Astrocyte of the cerebellum (primary cell): ENCODE measurements around the gene NT5E.

ENCODE experiments used
- DNase-seq: peaks from one replicate; pipeline ENCODE4 v3.0.0-alpha.2; 2011; ENCODE audit warnings: low read depth
- H3K4me3 ChIP-seq: 2 replicates; pipeline ENCODE4 v1.5.1; 2011; ENCODE audit warnings: mild to moderate bottlenecking, low read depth, low read length, moderate library complexity
- in situ Hi-C: cut with HindIII; loops from 2 replicates; pipeline ENCODE4 v1.10.0; 2017; ENCODE audit warnings: low sequenced_read_pairs
- TF ChIP-seq, protein P1 (sequence below): IDR thresholded peaks from 2 replicates; pipeline ENCODE4 v1.5.1; 2012; ENCODE audit warnings: low read length, low read depth, moderate library complexity, mild to moderate bottlenecking; ENCODE audit errors: missing control alignments

NT5E gene

DNA sequence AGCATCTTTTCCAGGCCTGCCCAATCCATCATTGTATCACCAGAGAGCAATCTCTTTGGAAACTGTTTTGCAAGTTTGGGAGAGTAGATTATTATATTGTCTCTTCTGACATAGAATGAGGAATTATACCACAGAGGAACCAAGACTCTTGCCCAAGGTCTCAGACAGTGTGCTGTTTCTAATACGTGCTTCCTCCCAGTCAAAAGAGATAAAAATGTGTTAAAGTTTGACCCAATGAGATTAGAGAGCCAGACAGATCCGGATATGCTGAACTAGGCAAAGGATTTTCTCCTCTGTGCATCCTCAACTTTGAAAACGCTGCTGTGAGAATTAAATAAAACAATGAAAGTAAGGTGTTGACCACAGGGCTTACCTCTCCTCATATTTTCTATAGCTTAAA lies 18.6 kb upstream of the NT5E start:
- TF ChIP-seq, protein P1, sequence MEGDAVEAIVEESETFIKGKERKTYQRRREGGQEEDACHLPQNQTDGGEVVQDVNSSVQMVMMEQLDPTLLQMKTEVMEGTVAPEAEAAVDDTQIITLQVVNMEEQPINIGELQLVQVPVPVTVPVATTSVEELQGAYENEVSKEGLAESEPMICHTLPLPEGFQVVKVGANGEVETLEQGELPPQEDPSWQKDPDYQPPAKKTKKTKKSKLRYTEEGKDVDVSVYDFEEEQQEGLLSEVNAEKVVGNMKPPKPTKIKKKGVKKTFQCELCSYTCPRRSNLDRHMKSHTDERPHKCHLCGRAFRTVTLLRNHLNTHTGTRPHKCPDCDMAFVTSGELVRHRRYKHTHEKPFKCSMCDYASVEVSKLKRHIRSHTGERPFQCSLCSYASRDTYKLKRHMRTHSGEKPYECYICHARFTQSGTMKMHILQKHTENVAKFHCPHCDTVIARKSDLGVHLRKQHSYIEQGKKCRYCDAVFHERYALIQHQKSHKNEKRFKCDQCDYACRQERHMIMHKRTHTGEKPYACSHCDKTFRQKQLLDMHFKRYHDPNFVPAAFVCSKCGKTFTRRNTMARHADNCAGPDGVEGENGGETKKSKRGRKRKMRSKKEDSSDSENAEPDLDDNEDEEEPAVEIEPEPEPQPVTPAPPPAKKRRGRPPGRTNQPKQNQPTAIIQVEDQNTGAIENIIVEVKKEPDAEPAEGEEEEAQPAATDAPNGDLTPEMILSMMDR = no peak
- DNase-seq = no peak
- H3K4me3 ChIP-seq = no peak overlapping the region
- in situ Hi-C loops = no loop called here

DNA sequence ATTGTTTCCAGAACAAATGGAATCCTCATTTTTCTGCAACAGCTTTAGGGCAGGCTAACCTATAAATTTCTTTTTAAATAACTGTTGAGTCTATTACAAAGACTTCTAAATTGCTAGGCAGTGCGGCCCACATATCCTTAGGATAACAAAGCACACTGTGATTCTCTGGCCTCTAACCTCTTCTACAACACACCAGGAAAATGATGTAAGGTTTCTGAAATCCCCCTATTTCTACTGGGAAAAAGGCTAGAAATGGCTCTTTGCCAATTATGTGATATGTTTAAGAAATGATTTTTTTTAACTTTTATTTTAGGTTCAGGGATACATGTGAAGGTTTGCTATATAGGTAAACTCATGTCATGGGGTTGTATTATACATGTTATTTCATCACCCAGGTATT lies 17.3 kb upstream of the NT5E start:
- TF ChIP-seq, protein P1 = no peak

DNA sequence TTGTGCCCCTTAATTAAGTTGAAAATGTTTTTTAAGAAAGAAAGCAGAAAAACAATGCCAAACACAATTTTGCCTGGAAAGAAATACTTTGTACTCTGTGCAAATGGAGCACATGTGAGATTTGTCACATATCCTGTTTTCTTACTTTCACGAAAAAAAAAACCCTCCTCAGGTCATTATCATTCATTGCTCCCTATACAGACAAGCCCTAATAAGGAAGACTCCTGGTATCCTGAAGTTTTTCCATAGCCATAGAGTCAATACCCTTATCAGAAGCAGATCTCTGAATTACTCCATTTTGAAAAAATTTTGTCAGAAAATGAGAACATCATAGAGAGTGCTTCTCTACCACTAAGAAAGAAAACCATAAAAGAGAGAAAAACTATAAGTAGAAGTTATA lies 14.0 kb upstream of the NT5E start:
- TF ChIP-seq, protein P1 = no peak
- H3K4me3 ChIP-seq = no peak overlapping the region
- DNase-seq = no peak
- in situ Hi-C loops = no loop called here

More for the DNA sequence above, 17.3 kb upstream of the NT5E start:
- in situ Hi-C loops = no loop called here
- H3K4me3 ChIP-seq = no peak overlapping the region
- DNase-seq = no peak

DNA sequence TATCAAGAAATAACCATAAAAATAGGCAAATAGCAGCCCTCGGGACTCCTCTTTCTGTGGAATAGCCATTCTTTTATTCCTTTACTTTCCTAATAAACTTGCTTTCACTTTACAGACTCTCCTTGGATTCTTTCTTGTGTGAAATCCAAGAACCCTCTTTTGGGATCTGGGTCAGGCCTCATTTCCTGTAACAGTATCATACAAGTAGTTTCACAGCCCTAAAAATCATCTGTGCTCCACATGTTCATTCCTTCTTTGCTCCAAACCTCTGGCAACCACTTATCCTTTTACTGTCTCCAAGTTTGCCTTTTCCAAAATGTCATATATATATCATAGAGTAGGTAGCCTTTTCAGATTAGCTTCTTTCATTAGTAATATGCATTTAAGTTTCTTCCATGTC lies 13.5 kb upstream of the NT5E start:
- TF ChIP-seq, protein P1 = no peak
- H3K4me3 ChIP-seq = no peak overlapping the region
- in situ Hi-C loops = no loop called here
- DNase-seq = no peak

DNA sequence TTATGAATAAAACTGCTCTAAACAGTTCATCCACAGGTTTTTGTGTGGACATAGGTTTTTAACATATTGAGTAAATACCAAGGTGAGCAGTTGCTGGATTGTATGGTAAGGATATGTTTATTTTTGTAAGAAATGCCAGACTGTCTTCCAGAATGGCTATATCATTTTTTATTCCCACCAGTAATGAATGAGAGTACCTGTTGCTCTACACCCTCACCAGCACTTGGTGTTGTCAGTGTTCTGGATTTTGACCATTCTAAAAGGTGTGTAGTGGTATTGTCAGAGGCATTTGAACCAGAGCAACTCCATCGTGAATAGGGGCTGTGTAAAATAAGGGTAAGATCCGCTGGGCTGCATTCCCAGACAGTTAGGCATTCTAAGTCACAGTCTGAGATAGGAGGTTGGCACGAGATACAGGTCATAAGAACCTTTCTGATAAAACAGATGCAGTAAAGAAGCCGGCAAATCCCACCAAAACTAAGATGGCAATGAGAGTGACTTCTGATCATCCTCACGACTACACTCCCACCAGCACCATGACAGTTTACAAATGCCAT lies 12.9 kb upstream of the NT5E start:
- TF ChIP-seq, protein P1 = no peak
- no peak for DNase-seq
- in situ Hi-C loops = no loop called here
- no peak overlapping the region for H3K4me3 ChIP-seq

DNA sequence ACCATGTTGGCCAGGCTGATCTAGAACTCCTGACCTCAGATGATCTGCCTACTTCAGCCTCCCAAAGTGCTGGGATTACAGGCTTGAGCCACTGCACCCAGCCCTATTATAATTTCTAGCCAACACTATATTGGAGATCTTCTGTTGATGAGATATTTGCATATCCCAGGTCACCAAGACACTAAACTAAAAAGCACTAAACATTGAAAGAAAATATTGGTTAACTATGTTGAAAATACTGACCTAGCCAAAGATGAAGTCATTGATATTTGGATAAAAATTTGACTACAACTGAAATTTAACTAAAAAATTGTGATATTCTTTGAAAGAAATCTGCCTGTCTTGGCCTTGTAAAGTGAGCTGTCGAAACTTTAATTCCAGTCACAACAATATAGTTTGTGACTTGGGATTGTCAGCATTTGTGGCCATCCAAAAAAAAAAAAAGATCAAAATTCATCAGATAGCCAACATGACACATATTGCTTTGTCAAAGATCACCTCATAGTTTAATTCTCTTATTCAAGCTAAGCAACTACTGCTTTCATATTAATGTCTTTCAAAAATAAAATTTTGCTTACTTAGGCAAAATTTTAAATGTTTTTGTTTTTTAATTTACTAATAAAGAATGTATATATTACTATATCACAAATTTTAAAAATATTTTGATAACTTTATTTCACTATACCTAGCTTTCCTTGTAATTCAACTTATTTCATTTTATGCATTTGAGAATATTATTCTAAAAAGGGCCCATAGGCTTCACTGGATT lies 6.3 kb upstream of the NT5E start:
- TF ChIP-seq, protein P1 = no peak
- in situ Hi-C loops = no loop called here
- no peak for DNase-seq
- no peak overlapping the region for H3K4me3 ChIP-seq
